Mononuclear cell (primary cell): ENCODE measurements around the gene TRPC4. TPM values are rescaled to one million over a fixed set of nuclear protein-coding genes. Genes with fewer than 3 reads are reported as not detected.

Experiments
- H3K27me3 ChIP-seq: 2 replicates; pipeline ENCODE4 v1.6.0; 2011; ENCODE audit warnings: low read length, control low read depth; ENCODE audit not compliant: insufficient read depth
- H3K4me1 ChIP-seq: 2 replicates; pipeline ENCODE4 v1.5.1; 2011; ENCODE audit warnings: mild to moderate bottlenecking, low read length, control low read depth; ENCODE audit not compliant: insufficient read depth
- H3K4me3 ChIP-seq: 2 replicates; pipeline ENCODE4 v1.5.1; 2011; ENCODE audit warnings: mild to moderate bottlenecking, low read length, moderate library complexity
- H3K9me3 ChIP-seq: 2 replicates; pipeline ENCODE4 v1.5.1; 2011; ENCODE audit warnings: low read depth, mild to moderate bottlenecking, control low read depth, low read length
- total RNA-seq: library from RNA; depleted of rRNA; stranded (reverse); fragments of >200 nt; gene quantifications from one replicate; pipeline ENCODE4 v1.2.3, GENCODE V29; 2012

The TRPC4 gene
- total RNA-seq, 1 donor: not detected

DNA sequence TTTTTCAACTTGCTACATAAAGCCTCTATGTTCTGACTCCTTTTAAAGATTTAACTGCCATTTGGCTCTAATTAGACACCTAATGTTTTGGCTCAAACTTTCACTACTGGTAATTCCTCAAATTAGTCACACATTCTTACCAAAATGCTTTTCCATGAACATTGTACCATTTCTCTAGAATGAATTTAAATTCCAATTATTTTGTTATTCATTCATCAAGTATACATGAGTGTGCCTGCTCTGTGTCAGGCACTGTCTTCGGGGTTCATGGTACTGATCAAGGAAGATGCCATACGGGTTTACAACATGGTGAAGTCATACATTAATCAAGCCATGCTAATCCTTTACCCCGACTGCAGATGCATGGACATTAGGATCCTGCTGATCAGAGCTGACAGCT lies 201.9 kb downstream of the TRPC4 start:
- Histone ChIP-seq H3K4me3 (no peak overlapping the region), H3K4me1 (no peaks in the 10 kb centered on the region), H3K27me3 (no peaks in the 10 kb centered on the region), H3K9me3 (no peaks in the 10 kb centered on the region)

GRCh38 chr13:37666036-37666435 lies 203.5 kb downstream of the TRPC4 start:
- Histone ChIP-seq H3K27me3 (no peaks in the 10 kb centered on the region), H3K9me3 (no peaks in the 10 kb centered on the region), H3K4me1 (no peaks in the 10 kb centered on the region), H3K4me3 (no peak overlapping the region)

GRCh38 chr13:37665420-37665819 lies 204.2 kb downstream of the TRPC4 start:
- Histone ChIP-seq H3K4me3 (no peak overlapping the region), H3K4me1 (no peaks in the 10 kb centered on the region), H3K9me3 (no peaks in the 10 kb centered on the region), H3K27me3 (no peaks in the 10 kb centered on the region)

- no peaks in the 10 kb centered on the region for H3K4me1 ChIP-seq
- no peak overlapping the region for H3K4me3 ChIP-seq
- no peaks in the 10 kb centered on the region for H3K27me3 ChIP-seq
- H3K9me3 ChIP-seq: no peaks in the 10 kb centered on the region
Observed at GRCh38 chr13:37663724-37664123, 205.8 kb downstream of the TRPC4 start.

- no peaks in the 10 kb centered on the region for H3K4me1 ChIP-seq
- no peak overlapping the region for H3K4me3 ChIP-seq
- H3K27me3 ChIP-seq: no peaks in the 10 kb centered on the region
- no peaks in the 10 kb centered on the region for H3K9me3 ChIP-seq
Observed at GRCh38 chr13:37662624-37663023, 206.9 kb downstream of the TRPC4 start.

GRCh38 chr13:37657956-37658355 lies 211.6 kb downstream of the TRPC4 start:
- no peaks in the 10 kb centered on the region for H3K27me3 ChIP-seq
- H3K4me1 ChIP-seq: no peaks in the 10 kb centered on the region
- no peak overlapping the region for H3K4me3 ChIP-seq
- no peaks in the 10 kb centered on the region for H3K9me3 ChIP-seq

- H3K9me3 ChIP-seq: no peaks in the 10 kb centered on the region
Observed at GRCh38 chr13:37657134-37657533, 212.4 kb downstream of the TRPC4 start.

GRCh38 chr13:37656247-37656940 lies 213.2 kb downstream of the TRPC4 start:
- H3K27me3 ChIP-seq: no peaks in the 10 kb centered on the region
- no peaks in the 10 kb centered on the region for H3K9me3 ChIP-seq
- H3K4me3 ChIP-seq: no peak overlapping the region
- no peaks in the 10 kb centered on the region for H3K4me1 ChIP-seq

More at GRCh38 chr13:37657134-37657533, 212.4 kb downstream of the TRPC4 start:
- no peak overlapping the region for H3K4me3 ChIP-seq
- H3K4me1 ChIP-seq: no peaks in the 10 kb centered on the region
- no peaks in the 10 kb centered on the region for H3K27me3 ChIP-seq

DNA sequence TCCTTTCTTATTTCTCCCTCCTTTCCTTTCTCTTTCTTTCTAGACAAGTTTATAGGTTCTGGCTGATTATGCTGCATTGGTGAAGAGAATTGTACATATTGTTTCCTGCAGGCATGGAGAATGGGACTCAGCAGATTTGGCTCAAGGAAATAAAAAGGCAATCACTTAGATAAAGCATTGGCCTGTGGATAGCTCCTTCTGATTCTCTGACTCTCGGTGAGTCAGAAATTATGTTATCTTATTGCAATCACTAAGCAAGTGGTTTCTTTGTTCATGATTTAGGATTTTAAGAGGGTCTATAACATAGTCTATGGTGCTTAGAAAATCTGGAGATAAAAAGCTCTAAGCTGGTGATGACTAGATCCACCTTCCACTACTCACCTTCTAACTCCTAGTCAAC lies 217.0 kb downstream of the TRPC4 start:
- Histone ChIP-seq H3K4me3 (no peak overlapping the region), H3K27me3 (no peaks in the 10 kb centered on the region), H3K9me3 (no peaks in the 10 kb centered on the region), H3K4me1 (no peaks in the 10 kb centered on the region)

DNA sequence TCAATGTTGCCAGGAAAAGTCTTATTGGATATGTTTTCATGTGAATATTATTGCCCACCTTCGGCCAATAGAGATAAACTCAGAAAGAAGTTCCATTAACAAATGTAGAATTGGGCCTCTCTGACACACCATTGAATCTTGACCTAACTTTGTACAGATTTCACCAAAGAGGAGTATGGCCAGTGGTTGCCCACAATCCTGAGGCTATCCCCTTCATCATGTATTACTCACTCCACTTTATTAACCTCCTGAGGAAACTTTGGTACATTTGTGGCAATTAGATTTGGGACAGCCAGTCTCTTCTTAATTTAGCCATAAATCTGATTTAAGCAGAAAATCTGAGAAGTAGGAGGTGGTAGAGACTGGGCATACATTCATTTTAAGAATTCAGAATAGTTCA lies 217.7 kb downstream of the TRPC4 start:
- no peaks in the 10 kb centered on the region for H3K4me1 ChIP-seq
- H3K27me3 ChIP-seq: no peaks in the 10 kb centered on the region
- no peak overlapping the region for H3K4me3 ChIP-seq
- H3K9me3 ChIP-seq: no peaks in the 10 kb centered on the region

DNA sequence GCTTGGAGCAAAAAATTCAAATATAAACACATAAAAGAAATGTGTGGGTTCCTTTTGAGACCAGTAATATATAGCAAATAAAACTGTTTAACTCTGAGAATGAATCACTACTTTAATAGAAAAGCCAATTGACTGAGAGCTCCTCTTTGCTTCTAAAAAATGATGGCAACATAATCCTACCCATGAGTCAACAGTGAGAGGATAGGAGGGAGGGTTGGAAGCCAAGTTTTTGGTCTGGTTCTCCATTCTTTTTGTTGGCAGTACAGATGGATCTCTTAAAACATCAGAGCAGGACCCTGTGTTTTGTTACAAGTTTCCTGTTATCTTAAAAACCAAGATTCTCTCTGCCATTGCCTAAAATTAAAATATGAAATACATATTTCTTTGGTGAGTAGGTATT lies 221.0 kb downstream of the TRPC4 start:
- H3K4me1 ChIP-seq: no peaks in the 10 kb centered on the region
- no peak overlapping the region for H3K4me3 ChIP-seq
- no peaks in the 10 kb centered on the region for H3K9me3 ChIP-seq
- no peaks in the 10 kb centered on the region for H3K27me3 ChIP-seq

DNA sequence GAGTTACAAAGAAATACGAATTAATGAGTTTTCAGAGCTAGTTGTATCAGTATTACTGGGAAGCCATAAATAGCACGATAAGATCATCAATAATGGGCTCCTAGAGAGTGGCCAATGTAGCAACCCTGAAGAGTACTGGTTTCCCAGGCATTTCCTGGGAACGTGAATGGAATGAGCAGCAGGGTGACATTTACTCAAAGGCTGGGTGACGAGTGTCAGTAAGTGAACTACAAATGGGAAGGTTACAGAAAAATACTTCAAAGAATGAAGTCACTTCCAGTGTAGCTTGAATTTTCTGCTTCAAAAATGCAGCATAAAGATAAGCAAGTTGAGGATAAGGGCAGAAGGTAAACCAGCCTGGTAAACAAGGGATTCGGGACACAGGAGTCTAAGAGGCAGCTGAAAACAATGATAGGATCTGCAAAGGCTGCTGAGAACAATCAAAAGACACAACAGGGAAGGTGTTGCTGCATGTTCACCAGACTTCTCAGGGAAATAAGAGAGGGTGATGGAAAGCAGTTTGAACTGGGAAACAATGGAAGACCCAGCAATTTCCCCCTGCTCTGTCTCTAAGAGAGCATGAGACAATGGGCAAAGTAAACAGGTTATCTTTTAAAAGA lies 222.4 kb downstream of the TRPC4 start:
- Histone ChIP-seq H3K27me3 (no peaks in the 10 kb centered on the region), H3K4me1 (no peaks in the 10 kb centered on the region), H3K9me3 (no peaks in the 10 kb centered on the region), H3K4me3 (no peak overlapping the region)

DNA sequence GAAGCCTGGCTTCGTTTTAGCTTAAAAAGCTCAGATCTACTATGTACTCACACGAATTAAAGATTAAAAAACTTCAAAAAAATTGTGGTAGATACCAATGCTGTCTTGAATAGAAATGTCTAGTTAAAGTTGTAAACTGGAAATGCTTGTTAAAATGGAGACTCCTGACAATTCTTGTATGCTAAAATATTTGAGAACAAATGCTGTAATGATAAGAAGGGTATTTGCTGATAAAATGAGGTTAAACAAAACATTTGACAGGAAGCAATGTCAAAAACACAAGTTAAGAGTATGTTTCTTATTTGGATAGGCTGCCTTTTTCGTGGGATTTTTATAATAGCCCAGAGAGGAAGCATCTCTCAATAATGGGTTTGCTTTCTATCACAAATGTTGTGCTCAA lies 223.0 kb downstream of the TRPC4 start:
- H3K4me3 ChIP-seq: no peak overlapping the region
- H3K9me3 ChIP-seq: no peaks in the 10 kb centered on the region
- H3K4me1 ChIP-seq: no peaks in the 10 kb centered on the region
- H3K27me3 ChIP-seq: no peaks in the 10 kb centered on the region

DNA sequence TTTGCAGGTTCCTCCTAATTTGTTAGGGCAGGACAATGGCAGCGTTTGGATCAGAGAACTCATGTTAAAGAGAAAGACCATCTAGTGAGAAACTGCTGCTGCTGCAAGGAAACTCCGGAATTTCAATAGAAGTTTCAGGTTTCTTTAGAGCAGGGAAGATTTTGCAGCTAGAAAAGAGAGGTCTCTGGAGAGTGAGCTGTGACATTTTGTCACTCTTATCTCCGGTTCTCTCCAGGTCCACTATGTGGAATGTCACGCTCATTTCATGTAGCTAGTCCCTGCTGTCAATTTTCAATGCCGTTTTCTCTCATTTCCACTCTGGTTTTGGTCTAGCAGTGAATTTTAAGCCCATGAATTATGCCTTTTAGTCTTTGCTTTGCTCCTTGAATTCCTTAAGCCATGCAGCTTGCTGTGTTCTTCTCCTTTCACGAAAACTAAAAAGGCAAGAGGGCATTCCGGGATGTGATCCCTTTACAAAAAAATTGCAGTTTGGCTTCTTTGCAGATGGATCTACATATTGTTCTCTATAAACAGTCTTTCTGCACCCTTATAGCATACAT lies 224.3 kb downstream of the TRPC4 start:
- Histone ChIP-seq H3K27me3 (no peaks in the 10 kb centered on the region), H3K4me1 (no peaks in the 10 kb centered on the region), H3K9me3 (no peaks in the 10 kb centered on the region)

DNA sequence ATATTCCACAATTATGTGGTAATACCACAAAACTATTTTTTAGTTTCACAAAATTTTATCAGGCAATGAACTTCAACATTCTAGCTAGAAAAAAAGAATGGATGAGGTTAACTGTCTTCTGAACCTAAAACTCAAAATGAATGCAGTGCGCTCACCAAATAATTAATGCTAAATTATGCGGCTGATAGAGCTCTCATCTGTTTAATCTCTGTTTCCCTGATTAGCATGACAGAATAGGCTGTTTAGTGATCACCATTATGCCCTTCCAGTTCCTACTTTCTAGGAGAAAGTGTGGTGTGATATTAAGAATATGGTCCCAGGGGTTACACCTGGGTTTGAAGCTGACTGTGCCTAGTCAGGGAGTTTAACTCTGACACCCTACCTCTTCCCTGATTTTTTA lies 228.2 kb downstream of the TRPC4 start:
- no peak overlapping the region for H3K4me3 ChIP-seq
- H3K4me1 ChIP-seq: no peaks in the 10 kb centered on the region
- H3K27me3 ChIP-seq: no peaks in the 10 kb centered on the region
- no peaks in the 10 kb centered on the region for H3K9me3 ChIP-seq

More for the DNA sequence above, 224.3 kb downstream of the TRPC4 start:
- H3K4me3 ChIP-seq: no peak overlapping the region

- no peaks in the 10 kb centered on the region for H3K9me3 ChIP-seq
Observed at GRCh38 chr13:37640499-37640898, 229.1 kb downstream of the TRPC4 start.

More at GRCh38 chr13:37640499-37640898, 229.1 kb downstream of the TRPC4 start:
- Histone ChIP-seq H3K4me1 (no peaks in the 10 kb centered on the region), H3K27me3 (no peaks in the 10 kb centered on the region), H3K4me3 (no peak overlapping the region)
